Activated naive CD8-positive, alpha-beta T cell treated with anti-CD3 and anti-CD28 coated beads, Interleukin-2, amount 50 U/mL, for 24 hours (primary cell): ENCODE data around the gene CASK.

Experiments used
- ATAC-seq: fragments of 150-1000 bp; cut with Tn5 transposase; one replicate; pipeline ENCODE4 v1.10.0; 2021
- DNase-seq: peaks from one replicate; pipeline ENCODE4 v3.0.0; 2021
- H3K27ac Mint-ChIP-seq: one replicate; pipeline ENCODE4 v1.8.0; 2021; ENCODE audit warnings: mild to moderate bottlenecking, mixed read lengths
- H3K27me3 Mint-ChIP-seq: one replicate; pipeline ENCODE4 v1.8.0; 2021; ENCODE audit warnings: mixed read lengths
- H3K36me3 Mint-ChIP-seq: one replicate; pipeline ENCODE4 v1.8.0; 2021; ENCODE audit warnings: low read depth, mixed read lengths
- H3K4me1 Mint-ChIP-seq: one replicate; pipeline ENCODE4 v1.8.0; 2021; ENCODE audit warnings: mixed read lengths
- H3K4me3 Mint-ChIP-seq: one replicate; pipeline ENCODE4 v1.8.0; 2021; ENCODE audit warnings: mild to moderate bottlenecking, moderate library complexity, mixed read lengths
- H3K9me3 Mint-ChIP-seq: one replicate; pipeline ENCODE4 v1.8.0; 2021; ENCODE audit warnings: mixed read lengths

CASK gene

DNA sequence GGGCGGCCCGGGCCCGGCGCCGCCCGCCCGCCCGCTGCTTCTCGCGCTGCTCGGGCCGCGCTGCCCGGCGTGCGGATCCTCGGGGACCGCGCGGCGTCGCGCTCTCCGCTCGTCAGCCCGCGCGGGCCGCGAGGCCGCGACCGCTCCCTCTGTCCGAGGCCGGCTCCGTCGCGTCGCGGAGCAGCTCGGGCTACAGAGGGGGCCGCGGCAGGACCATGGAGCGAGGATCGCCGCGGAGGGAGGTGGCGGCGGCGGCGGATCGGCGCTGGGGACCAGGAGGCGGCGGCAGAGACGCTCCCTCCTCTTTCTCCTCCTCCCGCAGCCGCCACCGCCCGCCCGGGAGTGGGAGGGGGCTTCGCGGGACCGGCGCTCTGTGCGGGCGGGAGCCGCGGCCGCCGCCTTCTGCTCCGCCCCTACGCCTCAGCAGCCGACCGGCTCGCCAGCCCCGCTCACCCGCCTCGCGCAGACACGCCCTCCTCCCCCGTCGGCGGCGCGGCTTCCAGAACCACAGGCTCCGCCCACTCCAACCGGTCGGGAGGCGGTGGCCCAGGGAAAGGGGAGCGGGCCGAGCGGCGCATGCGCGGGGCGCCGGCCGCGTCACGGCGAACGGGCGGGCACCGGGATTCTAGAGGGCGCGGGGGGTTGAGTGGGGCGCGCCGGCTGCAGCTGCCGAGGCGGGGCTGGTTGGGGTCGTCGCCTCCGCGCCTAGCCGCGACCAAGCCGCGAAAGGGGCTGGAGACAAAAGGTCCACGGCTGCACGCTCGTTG lies at the start of gene CASK:
Gene CASK, minus strand, starts transcription at position 344 of the 767 bp plus-strand sequence. CDS start 566 bp downstream, outside the sequence.
- Mint-ChIP-seq H3K27ac (peak within 1 kb of the TSS; percentile 91), H3K36me3 (no peaks in the 10 kb centered on the region), H3K4me1 (peaks cover 32% of the 10 kb centered on the region), H3K27me3 (no peaks in the 10 kb centered on the region), H3K9me3 (no peaks in the 10 kb centered on the region), H3K4me3 (peak within 1 kb of the TSS; percentile 90)
- DNase-seq (peak; percentile 88), ATAC-seq (peak; percentile 72)

GRCh38 chrX:41971346-41971745 lies 48.0 kb upstream of the CASK start:
- ATAC-seq (no peak), DNase-seq (no peak)
- Mint-ChIP-seq H3K9me3 (no peaks in the 10 kb centered on the region), H3K27me3 (no peaks in the 10 kb centered on the region), H3K4me1 (no peaks in the 10 kb centered on the region), H3K4me3 (no peak overlapping the region), H3K27ac (no peak overlapping the region), H3K36me3 (no peaks in the 10 kb centered on the region)

DNA sequence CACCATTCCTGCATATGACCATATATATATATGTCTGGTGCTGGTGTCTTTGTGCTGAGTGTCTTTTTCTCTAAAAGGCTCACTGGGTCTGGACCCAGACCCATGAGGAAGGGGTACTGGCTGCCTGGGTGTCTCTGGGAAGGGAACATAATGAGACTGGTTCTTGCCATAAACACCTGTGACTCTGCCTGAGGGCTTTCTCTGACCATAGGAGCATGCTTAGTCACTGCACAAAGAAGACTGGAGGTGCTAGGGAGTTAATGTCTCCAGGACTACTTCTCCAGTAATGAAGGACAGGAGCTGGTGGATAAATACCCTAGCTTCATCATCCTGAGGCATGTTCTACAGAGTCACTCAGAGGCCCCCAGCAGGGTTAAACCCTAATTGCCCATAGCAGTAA lies 47.1 kb upstream of the CASK start:
- Mint-ChIP-seq H3K27ac (no peak overlapping the region), H3K4me3 (no peak overlapping the region), H3K9me3 (no peaks in the 10 kb centered on the region), H3K4me1 (no peaks in the 10 kb centered on the region), H3K36me3 (no peaks in the 10 kb centered on the region), H3K27me3 (no peaks in the 10 kb centered on the region)
- ATAC-seq (no peak), DNase-seq (no peak)

GRCh38 chrX:41963348-41963747 lies 40.0 kb upstream of the CASK start:
- Mint-ChIP-seq H3K4me1 (peaks cover 2% of the 10 kb centered on the region), H3K27ac (no peak overlapping the region), H3K9me3 (no peaks in the 10 kb centered on the region), H3K27me3 (no peaks in the 10 kb centered on the region), H3K36me3 (no peaks in the 10 kb centered on the region), H3K4me3 (no peak overlapping the region)
- DNase-seq: no peak
- ATAC-seq: no peak

DNA sequence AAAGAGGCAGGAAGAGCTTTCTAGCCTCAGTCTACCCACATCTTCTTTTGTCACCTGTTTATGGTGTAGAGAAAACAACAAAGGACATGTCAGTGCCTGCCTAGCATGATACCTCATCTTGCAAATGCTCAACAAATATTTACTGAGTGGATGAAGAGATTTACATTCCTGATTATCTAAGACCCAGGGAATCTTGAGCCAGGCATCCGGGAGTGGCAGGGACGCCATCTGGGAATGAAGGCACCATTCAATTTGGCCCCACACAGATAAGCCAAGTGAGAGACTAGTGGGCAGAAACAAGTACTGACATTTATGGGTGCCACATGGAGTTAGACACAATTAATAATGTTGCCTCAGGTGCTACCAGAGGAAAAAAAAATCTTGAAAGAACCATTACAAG lies 36.8 kb upstream of the CASK start:
- Mint-ChIP-seq H3K4me3 (no peak overlapping the region), H3K4me1 (peaks cover 2% of the 10 kb centered on the region), H3K36me3 (no peaks in the 10 kb centered on the region), H3K27me3 (no peaks in the 10 kb centered on the region), H3K9me3 (no peaks in the 10 kb centered on the region), H3K27ac (no peak overlapping the region)
- no peak for DNase-seq
- ATAC-seq: no peak

DNA sequence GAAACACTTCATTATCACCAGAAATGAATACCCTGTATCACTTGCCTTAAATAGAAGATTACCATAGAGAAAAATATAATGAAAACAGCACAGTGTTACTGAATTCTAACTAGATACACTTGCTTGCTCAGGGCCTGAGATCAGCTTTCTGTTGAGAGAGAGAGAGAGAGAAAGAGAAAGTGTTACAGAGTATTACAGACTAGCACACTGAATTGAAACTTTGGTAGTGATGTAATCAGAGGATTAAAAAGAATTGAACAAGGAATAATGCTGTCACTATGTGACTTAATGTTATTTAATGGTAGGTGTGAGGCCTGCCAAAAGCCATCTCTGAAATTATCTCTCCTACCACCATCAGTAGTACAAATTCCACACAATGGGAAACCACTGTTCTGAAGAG lies 35.5 kb upstream of the CASK start:
- ATAC-seq (no peak), DNase-seq (no peak)
- no peaks in the 10 kb centered on the region for H3K9me3 Mint-ChIP-seq
- H3K27ac Mint-ChIP-seq: no peak overlapping the region
- H3K27me3 Mint-ChIP-seq: no peaks in the 10 kb centered on the region
- H3K36me3 Mint-ChIP-seq: no peaks in the 10 kb centered on the region
- H3K4me3 Mint-ChIP-seq: no peak overlapping the region
- peaks cover 2% of the 10 kb centered on the region for H3K4me1 Mint-ChIP-seq

DNA sequence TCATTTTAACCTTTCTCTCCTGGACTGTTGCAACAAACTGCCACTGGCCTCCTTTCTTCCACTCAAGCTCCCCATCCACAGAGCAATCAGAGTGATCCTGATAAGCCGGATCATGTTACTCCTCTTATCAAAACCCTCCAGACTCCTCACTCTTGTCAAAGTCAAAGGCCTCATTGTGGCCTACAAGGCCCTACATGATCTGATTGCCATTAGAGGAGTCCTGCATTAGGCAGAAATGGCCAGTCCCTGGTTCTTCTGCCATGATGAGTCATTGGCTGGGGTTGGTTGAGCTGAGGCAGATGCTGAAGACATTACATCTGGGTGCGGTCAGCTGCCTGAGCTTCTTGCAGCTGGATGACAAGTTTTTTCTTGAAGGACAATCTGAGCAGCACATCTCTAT lies 32.7 kb upstream of the CASK start:
- no peaks in the 10 kb centered on the region for H3K27me3 Mint-ChIP-seq
- no peak overlapping the region for H3K4me3 Mint-ChIP-seq
- no peak for DNase-seq
- H3K27ac Mint-ChIP-seq: no peak overlapping the region
- H3K9me3 Mint-ChIP-seq: no peaks in the 10 kb centered on the region
- no peak for ATAC-seq
- no peaks in the 10 kb centered on the region for H3K36me3 Mint-ChIP-seq
- peaks cover 2% of the 10 kb centered on the region for H3K4me1 Mint-ChIP-seq

GRCh38 chrX:41952102-41952501 lies 28.7 kb upstream of the CASK start:
- no peaks in the 10 kb centered on the region for H3K9me3 Mint-ChIP-seq
- no peaks in the 10 kb centered on the region for H3K27me3 Mint-ChIP-seq
- DNase-seq (no peak), ATAC-seq (no peak)
- no peak overlapping the region for H3K27ac Mint-ChIP-seq
- H3K4me3 Mint-ChIP-seq: no peak overlapping the region
- no peaks in the 10 kb centered on the region for H3K36me3 Mint-ChIP-seq
- peaks cover 3% of the 10 kb centered on the region for H3K4me1 Mint-ChIP-seq

DNA sequence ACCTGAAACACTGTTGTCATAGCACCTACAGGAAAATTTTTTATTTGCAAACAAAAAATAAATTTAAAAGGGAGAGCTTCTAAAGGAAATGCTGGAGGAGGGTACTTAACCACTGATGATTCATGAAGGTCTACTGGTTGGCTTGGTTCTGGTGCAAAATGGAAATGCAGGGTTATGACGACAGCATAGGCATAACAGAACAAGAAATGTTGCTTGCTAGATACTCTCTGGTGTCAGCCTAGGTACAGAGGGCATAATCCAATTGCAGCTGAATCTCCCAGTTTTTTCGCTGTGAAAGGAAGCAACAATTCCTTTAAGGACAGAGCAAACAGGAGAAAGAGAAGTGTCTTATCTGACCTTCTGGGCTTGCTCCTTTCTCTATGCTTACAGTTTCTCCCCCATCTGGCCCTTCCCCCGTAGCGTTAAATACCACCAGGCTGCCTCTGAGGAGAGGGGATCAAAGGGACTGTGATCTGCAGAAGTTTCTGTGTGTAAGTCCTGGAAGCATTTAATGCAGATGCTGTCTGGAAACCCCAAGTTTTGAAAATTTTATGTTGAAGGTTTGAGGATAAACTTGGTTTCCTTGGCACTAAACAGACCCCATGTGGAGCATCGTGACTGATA lies 23.7 kb upstream of the CASK start:
- Mint-ChIP-seq H3K9me3 (no peaks in the 10 kb centered on the region), H3K4me3 (no peak overlapping the region), H3K36me3 (no peaks in the 10 kb centered on the region), H3K27ac (no peak overlapping the region), H3K4me1 (peaks cover 8% of the 10 kb centered on the region), H3K27me3 (no peaks in the 10 kb centered on the region)
- no peak for DNase-seq
- ATAC-seq: no peak

DNA sequence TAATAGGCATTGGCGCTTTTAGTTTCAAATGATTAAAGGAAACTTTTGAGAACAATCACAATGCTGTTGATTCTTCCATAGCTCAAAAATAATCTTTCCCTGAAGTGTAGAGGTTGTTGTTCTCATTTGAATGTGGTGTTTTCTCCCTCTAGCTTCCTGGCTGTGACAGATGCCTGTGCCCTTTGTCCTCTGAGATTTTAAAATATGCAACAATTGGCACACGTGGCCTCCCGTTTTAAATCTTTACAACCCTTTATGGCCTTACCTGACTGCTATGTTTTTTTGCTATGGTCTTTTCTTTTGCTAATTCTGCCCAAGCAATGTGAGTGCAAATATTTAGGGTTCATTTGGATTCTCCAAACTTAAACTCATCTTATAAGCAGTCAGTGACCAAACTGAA lies 22.9 kb upstream of the CASK start:
- no peak overlapping the region for H3K27ac Mint-ChIP-seq
- DNase-seq (no peak), ATAC-seq (no peak)
- no peaks in the 10 kb centered on the region for H3K36me3 Mint-ChIP-seq
- H3K4me3 Mint-ChIP-seq: no peak overlapping the region
- peaks cover 8% of the 10 kb centered on the region for H3K4me1 Mint-ChIP-seq
- no peaks in the 10 kb centered on the region for H3K27me3 Mint-ChIP-seq
- H3K9me3 Mint-ChIP-seq: peaks cover under 1% of the 10 kb centered on the region

DNA sequence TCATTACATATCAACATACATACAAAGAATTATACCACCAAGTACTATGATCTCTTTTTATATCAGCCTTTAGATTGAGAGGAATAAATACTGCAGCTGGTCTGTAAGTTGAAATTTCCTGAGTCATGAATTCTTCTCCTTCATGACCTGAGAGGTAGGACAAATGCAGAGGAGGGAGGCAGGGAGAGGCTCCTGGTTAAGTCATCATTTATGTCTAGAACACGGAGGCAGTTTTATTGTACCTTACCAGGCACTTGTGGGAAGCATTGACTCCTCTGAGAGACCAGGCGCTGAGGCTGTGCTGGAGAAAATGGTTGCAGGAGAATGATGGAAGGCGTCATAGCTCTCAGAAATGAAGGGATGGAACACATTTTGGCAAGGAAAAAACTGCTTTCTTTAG lies 12.5 kb upstream of the CASK start:
- Mint-ChIP-seq H3K4me1 (peaks cover 24% of the 10 kb centered on the region), H3K4me3 (no peak overlapping the region), H3K9me3 (no peaks in the 10 kb centered on the region), H3K27me3 (no peaks in the 10 kb centered on the region), H3K36me3 (no peaks in the 10 kb centered on the region), H3K27ac (no peak overlapping the region)
- DNase-seq (no peak), ATAC-seq (no peak)

GRCh38 chrX:41933546-41933945 lies 10.2 kb upstream of the CASK start:
- no peaks in the 10 kb centered on the region for H3K27me3 Mint-ChIP-seq
- no peaks in the 10 kb centered on the region for H3K36me3 Mint-ChIP-seq
- peaks cover 22% of the 10 kb centered on the region for H3K4me1 Mint-ChIP-seq
- DNase-seq: no peak
- no peak overlapping the region for H3K27ac Mint-ChIP-seq
- no peak overlapping the region for H3K4me3 Mint-ChIP-seq
- H3K9me3 Mint-ChIP-seq: no peaks in the 10 kb centered on the region
- ATAC-seq: peak; percentile 28

DNA sequence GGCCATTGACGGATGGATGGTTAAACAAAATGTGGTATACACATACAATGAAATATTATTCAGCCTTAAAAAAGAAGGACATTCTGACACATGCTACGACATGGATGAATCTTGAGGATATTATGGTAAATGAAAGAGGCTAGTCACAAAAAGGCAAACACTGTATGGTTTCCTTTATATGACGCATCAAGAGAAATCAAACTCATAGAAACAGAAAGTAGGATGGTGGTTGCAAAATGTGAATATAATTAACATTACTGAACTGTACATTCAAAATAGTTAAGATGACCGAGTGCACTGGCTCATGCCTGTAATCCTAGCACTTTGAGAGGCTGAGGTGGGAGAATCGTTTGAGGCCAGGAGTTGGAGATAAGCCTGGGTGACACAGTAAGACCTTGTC lies 9.5 kb upstream of the CASK start:
- Mint-ChIP-seq H3K36me3 (no peaks in the 10 kb centered on the region), H3K27ac (peak overlapping the region; percentile 62), H3K4me3 (no peak overlapping the region), H3K9me3 (no peaks in the 10 kb centered on the region), H3K27me3 (no peaks in the 10 kb centered on the region), H3K4me1 (peaks cover 16% of the 10 kb centered on the region)
- ATAC-seq (peak; percentile 52), DNase-seq (no peak)

DNA sequence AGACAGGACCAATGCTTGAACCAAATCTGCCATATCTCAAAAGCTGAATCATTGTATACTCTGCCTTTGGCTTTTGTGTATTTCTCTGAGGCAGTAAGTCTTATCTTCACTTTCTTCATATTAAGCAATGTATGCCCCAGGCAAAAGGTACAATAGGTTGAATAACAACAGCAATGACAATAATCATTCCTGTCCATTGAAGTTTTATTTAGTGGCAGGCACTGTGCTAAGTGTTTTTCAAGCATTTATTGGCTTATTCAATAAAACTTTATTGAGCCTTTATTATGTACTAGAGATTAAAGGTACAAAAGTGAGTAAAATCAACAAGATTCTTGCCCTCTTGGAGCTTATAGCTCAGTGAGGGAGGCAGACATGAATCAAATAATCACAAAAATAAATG lies 8.2 kb upstream of the CASK start:
- Mint-ChIP-seq H3K4me1 (peaks cover 10% of the 10 kb centered on the region), H3K4me3 (no peak overlapping the region), H3K27me3 (no peaks in the 10 kb centered on the region), H3K9me3 (no peaks in the 10 kb centered on the region), H3K36me3 (no peaks in the 10 kb centered on the region), H3K27ac (no peak overlapping the region)
- DNase-seq: no peak
- no peak for ATAC-seq

- Mint-ChIP-seq H3K9me3 (no peaks in the 10 kb centered on the region), H3K27me3 (no peaks in the 10 kb centered on the region), H3K4me1 (peaks cover 27% of the 10 kb centered on the region), H3K36me3 (no peaks in the 10 kb centered on the region), H3K27ac (peak overlapping the region; percentile 14), H3K4me3 (peak overlapping the region; percentile 80)
- peak; percentile 31 for DNase-seq
- no peak for ATAC-seq
These were observed 777 bp upstream of the CASK start for GRCh38 chrX:41923978-41924683.
